ENCODE results near the gene TMEM212. TPM values are rescaled to one million over a fixed set of nuclear protein-coding genes. Genes with fewer than 3 reads are reported as not detected.

TMEM212 gene
- total RNA-seq, 1 experiment from 2014 or later, result not detected

DNA sequence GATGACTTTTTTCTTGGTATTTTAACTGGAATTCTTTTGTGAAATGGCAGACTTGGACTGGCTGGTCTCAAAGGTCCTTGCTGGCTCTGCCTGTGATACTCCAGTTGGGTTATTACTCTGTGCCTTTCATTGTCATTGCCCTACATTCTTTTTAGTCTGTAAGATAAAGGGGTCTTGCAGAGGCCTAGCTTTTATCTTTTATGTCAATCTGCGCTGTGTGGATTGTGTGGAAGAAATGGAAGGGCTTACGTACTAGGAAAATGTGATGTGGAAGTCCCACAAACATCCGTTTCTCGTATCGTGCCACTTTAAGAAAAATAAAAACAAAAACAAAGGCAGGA is 8.7 kb upstream of the TMEM212 start:
- H3K9me3 ChIP-seq (ENCODE audit: control insufficient read depth, low read depth, low read length), result no peaks in the 10 kb centered on the region
- no peak overlapping the region for H4K91ac ChIP-seq (ENCODE audit: insufficient read length, low read depth, low read length)
- H4K20me1 ChIP-seq (ENCODE audit: control insufficient read depth, insufficient read depth, insufficient read length), result no peaks in the 10 kb centered on the region
- H3K18ac ChIP-seq (ENCODE audit: insufficient read length, low read depth, low read length), result no peak overlapping the region
- no peaks in the 10 kb centered on the region for H3K27me3 ChIP-seq (ENCODE audit: insufficient read depth, low read length)
- WGBS (ENCODE audit: extremely low coverage, insufficient read length, low lambda C conversion rate), result no CpG with 5 or more reads among the region's 5 CpGs
- TF ChIP-seq, protein P1, sequence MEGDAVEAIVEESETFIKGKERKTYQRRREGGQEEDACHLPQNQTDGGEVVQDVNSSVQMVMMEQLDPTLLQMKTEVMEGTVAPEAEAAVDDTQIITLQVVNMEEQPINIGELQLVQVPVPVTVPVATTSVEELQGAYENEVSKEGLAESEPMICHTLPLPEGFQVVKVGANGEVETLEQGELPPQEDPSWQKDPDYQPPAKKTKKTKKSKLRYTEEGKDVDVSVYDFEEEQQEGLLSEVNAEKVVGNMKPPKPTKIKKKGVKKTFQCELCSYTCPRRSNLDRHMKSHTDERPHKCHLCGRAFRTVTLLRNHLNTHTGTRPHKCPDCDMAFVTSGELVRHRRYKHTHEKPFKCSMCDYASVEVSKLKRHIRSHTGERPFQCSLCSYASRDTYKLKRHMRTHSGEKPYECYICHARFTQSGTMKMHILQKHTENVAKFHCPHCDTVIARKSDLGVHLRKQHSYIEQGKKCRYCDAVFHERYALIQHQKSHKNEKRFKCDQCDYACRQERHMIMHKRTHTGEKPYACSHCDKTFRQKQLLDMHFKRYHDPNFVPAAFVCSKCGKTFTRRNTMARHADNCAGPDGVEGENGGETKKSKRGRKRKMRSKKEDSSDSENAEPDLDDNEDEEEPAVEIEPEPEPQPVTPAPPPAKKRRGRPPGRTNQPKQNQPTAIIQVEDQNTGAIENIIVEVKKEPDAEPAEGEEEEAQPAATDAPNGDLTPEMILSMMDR (conservative IDR thresholded peaks at IDR 0.05), result no peak
- H3K4me2 ChIP-seq (ENCODE audit: insufficient read depth, insufficient read length, low read length), result no peak overlapping the region
- no peaks in the 10 kb centered on the region for H3K79me1 ChIP-seq (ENCODE audit: insufficient read depth, low read depth, low read length, poor library complexity, severe bottlenecking)
- Mint-ChIP-seq H3K4me3 (no peak overlapping the region), H3K27me3 (ENCODE audit: low read depth) (no peaks in the 10 kb centered on the region), H3K36me3 (ENCODE audit: insufficient read depth in 1 of 3, low read depth in 3 of 3) (no peaks in the 10 kb centered on the region), H3K27ac (no peak overlapping the region), H3K4me1 (peaks cover 14 to 15% of the 10 kb centered on the region in 2 experiments), H3K9me3 (no peaks in the 10 kb centered on the region)
- no peak overlapping the region for H2AK5ac ChIP-seq (ENCODE audit: insufficient read length, low read length)
- no peak overlapping the region for H3K23ac ChIP-seq (ENCODE audit: insufficient read length, low read depth, low read length)
- 0 out of 2 replicates have a peak, but pooled peaks cover 4% of the 10 kb centered on the region for H3K4me1 ChIP-seq (ENCODE audit: insufficient read depth, low read length)
- H3K9ac ChIP-seq (ENCODE audit: extremely low read depth, insufficient read length, low read length), result no peak overlapping the region
- no peaks in the 10 kb centered on the region for H3K23me2 ChIP-seq (ENCODE audit: insufficient read length, low read depth, low read length, poor library complexity, severe bottlenecking)
- H3K27ac ChIP-seq (ENCODE audit: insufficient read length, low read depth, low read length), result no peak overlapping the region
- no peak overlapping the region for H2BK15ac ChIP-seq (ENCODE audit: low read depth, low read length)
- no peak overlapping the region for H3T11ph ChIP-seq (ENCODE audit: low read length)
- H2BK5ac ChIP-seq (ENCODE audit: insufficient read length, low read length), result no peak overlapping the region
- no peak overlapping the region for H3K14ac ChIP-seq (ENCODE audit: insufficient read depth, low read length)
- H2BK12ac ChIP-seq (ENCODE audit: insufficient read length, low read depth, low read length), result no peak overlapping the region
- no peak overlapping the region for H3K4ac ChIP-seq (ENCODE audit: low read depth, low read length)
- H4K8ac ChIP-seq (replicated peaks; ENCODE audit: insufficient read length, low read depth, low read length), result no peak overlapping the region
- H2BK120ac ChIP-seq (ENCODE audit: low read depth, low read length, poor library complexity, severe bottlenecking), result no peak overlapping the region
- no peak overlapping the region for H2AFZ ChIP-seq (ENCODE audit: low read length)
- no peaks in the 10 kb centered on the region for H3K79me2 ChIP-seq (ENCODE audit: insufficient read depth, low read length)
- H2BK20ac ChIP-seq (ENCODE audit: low read depth, low read length, poor library complexity, severe bottlenecking), result no peak overlapping the region
- no peak overlapping the region for H4K5ac ChIP-seq (ENCODE audit: insufficient read length, low read depth, low read length)
- no peak overlapping the region for H3K56ac ChIP-seq (ENCODE audit: insufficient read length, low read depth, low read length)
- no peak for DNase-seq

Measured in H9 (cell line).